GM12875 (cell line): Measurements from ENCODE around the gene HTR2A.

Experiments
- H3K4me3 ChIP-seq: one replicate; pipeline ENCODE4 v1.5.1; 2011; ENCODE audit warnings: low read depth, low read length, control low read depth
- CTCF ChIP-seq: IDR thresholded peaks from 2 replicates; pipeline ENCODE4 v1.5.1; 2011; ENCODE audit warnings: low read depth, mild to moderate bottlenecking, control low read depth, inconsistent platforms, low read length, moderate library complexity, borderline replicate concordance; ENCODE audit not compliant: insufficient read depth

The HTR2A gene

GRCh38 chr13:46896341-46897137, at the start of gene HTR2A:
HTR2A (minus strand) TSS chr13:46897053; CDS start chr13:46895906, 1,147 bp downstream.
- H3K4me3 ChIP-seq, result no peak within 1 kb of the TSS
- TF ChIP-seq CTCF, result no peak

GRCh38 chr13:46936525-46936924, 39.7 kb upstream of the HTR2A start:
- no peak overlapping the region for H3K4me3 ChIP-seq

GRCh38 chr13:46934749-46935148, 37.9 kb upstream of the HTR2A start:
- no peak overlapping the region for H3K4me3 ChIP-seq
- TF ChIP-seq CTCF, result no peak

More at GRCh38 chr13:46936525-46936924, 39.7 kb upstream of the HTR2A start:
- no peak for TF ChIP-seq CTCF

GRCh38 chr13:46926916-46927590, 30.2 kb upstream of the HTR2A start:
- TF ChIP-seq CTCF, result no peak
- no peak overlapping the region for H3K4me3 ChIP-seq

GRCh38 chr13:46925486-46925885, 28.6 kb upstream of the HTR2A start:
- no peak overlapping the region for H3K4me3 ChIP-seq
- no peak for TF ChIP-seq CTCF

- H3K4me3 ChIP-seq, result no peak overlapping the region
- no peak for TF ChIP-seq CTCF
Measured at GRCh38 chr13:46914341-46914740, 17.5 kb upstream of the HTR2A start.

- no peak for TF ChIP-seq CTCF
- no peak overlapping the region for H3K4me3 ChIP-seq
Measured at GRCh38 chr13:46913757-46914156, 16.9 kb upstream of the HTR2A start.
